ENCODE results near the gene FAM107A. TPM values are rescaled to one million over a fixed set of nuclear protein-coding genes. Genes with fewer than 3 reads are reported as not detected.

Gene FAM107A
- total and polyA plus RNA-seq, 2 experiments from 2014 or later = 0.13 to 0.22 TPM

DNA sequence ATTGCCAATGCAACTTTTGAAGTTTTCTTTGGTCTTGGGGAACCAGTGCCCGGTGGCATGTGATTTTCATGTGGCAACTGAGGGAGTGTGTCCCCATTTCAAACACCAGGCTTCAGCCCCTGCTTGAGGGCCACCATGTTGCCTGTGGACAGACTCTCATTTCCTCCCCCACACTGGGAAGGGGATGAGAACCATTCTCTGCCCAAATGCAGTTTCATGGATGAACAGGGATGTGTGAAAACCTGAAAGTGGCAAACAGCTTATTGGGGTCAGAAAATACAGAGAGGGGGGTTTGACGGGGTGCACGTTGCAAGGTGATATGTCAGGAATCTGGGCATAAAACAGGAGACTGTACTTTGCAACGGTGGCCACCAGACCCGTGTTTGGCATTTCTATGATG, 6.3 kb downstream of the FAM107A start:
- WGBS, 2 experiments (ENCODE audit: low coverage in 1 of 2, low lambda C conversion rate in 2 of 2, missing lambda C conversion rate in 2 of 2) = 67 to 78% methylated on average over 5 of the region's 5 CpGs
- H3K27ac ChIP-seq = no peak overlapping the region
- no peaks in the 10 kb centered on the region for H3K36me3 ChIP-seq (ENCODE audit: low read depth)
- H3K27me3 ChIP-seq (replicated peaks; ENCODE audit: insufficient read depth) = no peaks in the 10 kb centered on the region
- H3K79me2 ChIP-seq (ENCODE audit: insufficient read depth) = no peaks in the 10 kb centered on the region
- no peaks in the 10 kb centered on the region for H3K4me1 ChIP-seq (ENCODE audit: insufficient read depth)
- no peaks in the 10 kb centered on the region for H3K9me2 ChIP-seq (ENCODE audit: insufficient read depth)
- TF ChIP-seq EZH2 (IDR thresholded peaks at IDR 0.05; ENCODE audit: insufficient read depth, poor library complexity, severe bottlenecking) (no peak), EZH2phosphoT487 (IDR thresholded peaks at IDR 0.05; ENCODE audit: insufficient read depth, low read depth) (no peak)
- no peak overlapping the region for H3K9ac ChIP-seq
- no peaks in the 10 kb centered on the region for H3F3A ChIP-seq (ENCODE audit: insufficient read depth)
- H3K4me3 ChIP-seq = no peak overlapping the region
- H3K9me3 ChIP-seq (ENCODE audit: low read depth) = no peaks in the 10 kb centered on the region
- in situ Hi-C loops (cut with MboI) = no loop called here
- DNase-seq = no peak
- no peak overlapping the region for H2AFZ ChIP-seq
- H3K4me2 ChIP-seq (ENCODE audit: unreplicated experiment) = no peak overlapping the region
- H4K20me1 ChIP-seq (ENCODE audit: insufficient read depth) = no peaks in the 10 kb centered on the region

DNA sequence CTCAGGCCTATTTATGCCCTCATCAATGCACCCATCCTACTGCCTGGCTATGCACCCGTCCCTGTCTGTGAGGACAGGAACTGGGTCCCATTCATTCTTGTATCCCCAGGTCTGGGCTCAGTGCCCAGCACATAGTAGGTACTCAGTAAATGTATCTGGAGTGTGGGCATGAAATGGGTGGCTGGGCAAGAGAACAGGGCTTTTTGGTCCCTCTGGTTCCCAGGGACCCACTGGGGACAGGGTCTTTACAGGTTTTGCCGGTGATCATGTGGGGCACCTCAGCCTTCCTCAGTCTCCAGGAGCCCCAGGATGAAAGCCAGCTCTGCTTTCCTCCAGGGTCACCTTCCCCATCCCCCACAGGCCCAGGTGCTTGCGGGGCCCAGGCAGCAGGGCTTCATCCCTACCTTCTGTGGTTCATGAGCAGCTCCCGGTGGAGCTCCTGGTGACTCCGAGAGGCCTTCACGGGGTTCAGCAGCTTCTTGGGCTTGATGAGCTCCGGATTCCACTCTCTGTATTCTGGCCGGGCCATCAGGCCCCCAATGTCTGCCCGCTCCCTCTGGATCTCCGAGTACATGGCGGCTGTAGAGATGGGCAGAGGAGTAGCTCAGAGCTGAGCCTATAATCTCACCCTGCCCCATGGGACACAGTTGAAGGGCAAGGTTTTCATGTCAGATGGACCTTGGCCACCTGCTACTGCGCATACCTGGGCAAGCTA, 7.7 kb downstream of the FAM107A start:
- Histone ChIP-seq H3K4me3 (no peak overlapping the region), H3K9me2 (ENCODE audit: insufficient read depth) (no peaks in the 10 kb centered on the region), H4K20me1 (ENCODE audit: insufficient read depth) (no peaks in the 10 kb centered on the region), H3F3A (ENCODE audit: insufficient read depth) (0 out of 2 replicates have a peak, but pooled peaks cover 8% of the 10 kb centered on the region), H3K79me2 (ENCODE audit: insufficient read depth) (no peaks in the 10 kb centered on the region), H3K4me1 (ENCODE audit: insufficient read depth) (peaks cover 12% of the 10 kb centered on the region), H3K27ac (no peak overlapping the region), H3K4me2 (ENCODE audit: unreplicated experiment) (no peak overlapping the region), H2AFZ (no peak overlapping the region), H3K36me3 (ENCODE audit: low read depth) (no peaks in the 10 kb centered on the region), H3K9ac (no peak overlapping the region), H3K27me3 (replicated peaks; ENCODE audit: insufficient read depth) (no peaks in the 10 kb centered on the region), H3K9me3 (ENCODE audit: low read depth) (no peaks in the 10 kb centered on the region)
- TF ChIP-seq EZH2 (IDR thresholded peaks at IDR 0.05; ENCODE audit: insufficient read depth, poor library complexity, severe bottlenecking) (no peak), EZH2phosphoT487 (IDR thresholded peaks at IDR 0.05; ENCODE audit: insufficient read depth, low read depth) (no peak)
- in situ Hi-C loops (cut with MboI) = no loop called here
- no peak for DNase-seq
- 80 to 82% methylated on average over 12 of the region's 12 CpGs for WGBS, 2 experiments (ENCODE audit: low coverage in 1 of 2, low lambda C conversion rate in 2 of 2, missing lambda C conversion rate in 2 of 2)

DNA sequence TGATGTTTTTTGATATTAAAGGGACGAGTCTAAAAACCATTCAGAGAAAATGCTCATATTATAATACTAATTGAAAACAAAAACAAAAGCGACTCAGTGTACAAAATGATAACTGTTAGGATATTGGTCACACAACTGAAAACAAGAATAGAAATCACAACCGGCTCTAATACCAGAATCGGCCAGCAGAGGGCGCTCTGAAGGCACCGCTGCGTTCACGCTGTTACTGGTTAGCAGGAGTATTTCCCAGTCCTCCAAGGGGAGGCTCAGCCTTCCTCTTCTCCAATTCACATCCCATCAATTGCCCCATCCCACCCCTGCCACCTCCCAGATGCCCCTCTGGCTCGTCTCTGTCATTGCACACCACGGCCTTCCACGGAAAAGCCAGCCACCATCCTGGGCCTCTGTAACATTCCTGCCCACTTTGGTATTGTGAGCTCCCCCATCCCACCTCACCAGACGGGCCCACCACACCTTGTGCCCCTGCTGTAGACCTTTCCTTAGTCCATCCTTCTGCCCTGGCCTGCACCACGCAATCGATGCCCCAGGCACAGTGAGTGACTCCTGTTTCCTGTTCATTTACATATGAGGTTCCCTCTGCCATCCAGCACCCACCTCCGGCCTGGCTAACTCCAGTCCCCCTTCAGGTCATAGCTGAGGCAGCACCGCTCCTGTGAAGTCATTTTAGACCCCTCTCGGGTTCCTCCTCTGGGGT, 8.5 kb downstream of the FAM107A start:
- Histone ChIP-seq H3K27me3 (replicated peaks; ENCODE audit: insufficient read depth) (no peaks in the 10 kb centered on the region), H3F3A (ENCODE audit: insufficient read depth) (0 out of 2 replicates have a peak, but pooled peaks cover 15% of the 10 kb centered on the region), H3K9me2 (ENCODE audit: insufficient read depth) (no peaks in the 10 kb centered on the region), H3K9me3 (ENCODE audit: low read depth) (no peaks in the 10 kb centered on the region), H3K4me3 (no peak overlapping the region), H3K4me2 (ENCODE audit: unreplicated experiment) (no peak overlapping the region), H2AFZ (no peak overlapping the region), H3K9ac (no peak overlapping the region), H3K27ac (no peak overlapping the region), H3K79me2 (ENCODE audit: insufficient read depth) (no peaks in the 10 kb centered on the region), H3K36me3 (ENCODE audit: low read depth) (no peaks in the 10 kb centered on the region), H4K20me1 (ENCODE audit: insufficient read depth) (no peaks in the 10 kb centered on the region), H3K4me1 (ENCODE audit: insufficient read depth) (peaks cover 19% of the 10 kb centered on the region)
- peak; percentile 68 for DNase-seq
- TF ChIP-seq EZH2phosphoT487 (IDR thresholded peaks at IDR 0.05; ENCODE audit: insufficient read depth, low read depth) = no peak
- no peak for TF ChIP-seq EZH2 (IDR thresholded peaks at IDR 0.05; ENCODE audit: insufficient read depth, poor library complexity, severe bottlenecking)
- 25 to 29% methylated on average over 17 of the region's 17 CpGs for WGBS, 2 experiments (ENCODE audit: low coverage in 1 of 2, low lambda C conversion rate in 2 of 2, missing lambda C conversion rate in 2 of 2)
- in situ Hi-C loops (cut with MboI) = no loop called here

DNA sequence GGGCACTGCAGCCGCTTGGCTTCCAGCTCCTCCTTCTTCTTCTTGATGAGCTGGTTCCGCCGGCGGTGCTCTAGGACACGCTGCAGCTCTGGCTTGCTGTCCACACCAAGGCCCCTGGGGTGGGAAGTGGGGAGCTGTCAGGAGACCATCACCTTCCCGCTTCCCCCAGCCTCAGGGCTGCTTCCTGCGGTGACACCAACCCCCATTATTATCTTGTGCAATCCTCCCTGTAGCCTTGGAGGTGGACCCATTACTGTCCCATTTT, 10.0 kb downstream of the FAM107A start:
- no peak overlapping the region for H3K4me3 ChIP-seq
- H3K9ac ChIP-seq = no peak overlapping the region
- H3K36me3 ChIP-seq (ENCODE audit: low read depth) = no peaks in the 10 kb centered on the region
- DNase-seq = no peak
- no peaks in the 10 kb centered on the region for H4K20me1 ChIP-seq (ENCODE audit: insufficient read depth)
- no peaks in the 10 kb centered on the region for H3K9me3 ChIP-seq (ENCODE audit: low read depth)
- WGBS, 2 experiments (ENCODE audit: low coverage in 1 of 2, low lambda C conversion rate in 2 of 2, missing lambda C conversion rate in 2 of 2) = 89 to 96% methylated on average over 7 of the region's 7 CpGs
- no peak for TF ChIP-seq EZH2 (IDR thresholded peaks at IDR 0.05; ENCODE audit: insufficient read depth, poor library complexity, severe bottlenecking)
- TF ChIP-seq EZH2phosphoT487 (IDR thresholded peaks at IDR 0.05; ENCODE audit: insufficient read depth, low read depth) = no peak
- in situ Hi-C loops (cut with MboI) = no loop called here
- peaks cover 27% of the 10 kb centered on the region for H3K4me1 ChIP-seq (ENCODE audit: insufficient read depth)
- no peaks in the 10 kb centered on the region for H3K79me2 ChIP-seq (ENCODE audit: insufficient read depth)
- H2AFZ ChIP-seq = no peak overlapping the region
- no peaks in the 10 kb centered on the region for H3K27me3 ChIP-seq (replicated peaks; ENCODE audit: insufficient read depth)
- no peaks in the 10 kb centered on the region for H3K9me2 ChIP-seq (ENCODE audit: insufficient read depth)
- no peak overlapping the region for H3K4me2 ChIP-seq (ENCODE audit: unreplicated experiment)
- H3K27ac ChIP-seq = no peak overlapping the region
- H3F3A ChIP-seq (ENCODE audit: insufficient read depth) = 0 out of 2 replicates have a peak, but pooled peaks cover 16% of the 10 kb centered on the region

Data from GM23248 (cell line).